Measurements from ENCODE around the gene TSPAN18.

DNA sequence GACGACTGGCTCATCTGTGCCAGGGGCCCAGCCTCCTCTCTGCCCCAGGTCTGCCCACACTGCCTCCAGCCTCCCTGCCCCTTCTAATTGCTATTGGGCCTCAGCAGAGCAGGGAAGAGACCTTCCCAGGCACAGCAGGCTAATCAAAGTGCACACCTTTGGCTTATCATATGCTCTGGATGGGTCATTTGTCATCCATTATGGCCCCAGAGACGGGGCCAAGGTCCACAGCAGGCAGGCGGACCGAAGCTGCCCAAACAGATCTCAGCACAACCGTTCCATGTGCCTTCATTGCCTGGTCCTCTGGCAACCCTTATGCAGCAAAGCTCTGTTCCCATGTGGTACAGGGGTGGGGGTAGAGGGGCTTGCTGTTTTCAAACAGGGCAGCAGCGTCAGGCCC lies 157.3 kb downstream of the TSPAN18 start:
- no peak for TF ChIP-seq POLR2A (IDR thresholded peaks at IDR 0.05)
- TF ChIP-seq, protein P1, sequence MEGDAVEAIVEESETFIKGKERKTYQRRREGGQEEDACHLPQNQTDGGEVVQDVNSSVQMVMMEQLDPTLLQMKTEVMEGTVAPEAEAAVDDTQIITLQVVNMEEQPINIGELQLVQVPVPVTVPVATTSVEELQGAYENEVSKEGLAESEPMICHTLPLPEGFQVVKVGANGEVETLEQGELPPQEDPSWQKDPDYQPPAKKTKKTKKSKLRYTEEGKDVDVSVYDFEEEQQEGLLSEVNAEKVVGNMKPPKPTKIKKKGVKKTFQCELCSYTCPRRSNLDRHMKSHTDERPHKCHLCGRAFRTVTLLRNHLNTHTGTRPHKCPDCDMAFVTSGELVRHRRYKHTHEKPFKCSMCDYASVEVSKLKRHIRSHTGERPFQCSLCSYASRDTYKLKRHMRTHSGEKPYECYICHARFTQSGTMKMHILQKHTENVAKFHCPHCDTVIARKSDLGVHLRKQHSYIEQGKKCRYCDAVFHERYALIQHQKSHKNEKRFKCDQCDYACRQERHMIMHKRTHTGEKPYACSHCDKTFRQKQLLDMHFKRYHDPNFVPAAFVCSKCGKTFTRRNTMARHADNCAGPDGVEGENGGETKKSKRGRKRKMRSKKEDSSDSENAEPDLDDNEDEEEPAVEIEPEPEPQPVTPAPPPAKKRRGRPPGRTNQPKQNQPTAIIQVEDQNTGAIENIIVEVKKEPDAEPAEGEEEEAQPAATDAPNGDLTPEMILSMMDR (IDR thresholded peaks at IDR 0.05 in 4 of 5, conservative IDR thresholded peaks at IDR 0.05 in 1 of 5), result no peak

All from gastrocnemius medialis (tissue), 4 donors.